ENCODE measurements around the gene SSR1. TPM values are rescaled to one million over a fixed set of nuclear protein-coding genes. Genes with fewer than 3 reads are reported as not detected.

Gene SSR1
- total and polyA plus RNA-seq, 5 experiments from 2014 or later, result 97.5 to 159 (median 136) TPM

DNA sequence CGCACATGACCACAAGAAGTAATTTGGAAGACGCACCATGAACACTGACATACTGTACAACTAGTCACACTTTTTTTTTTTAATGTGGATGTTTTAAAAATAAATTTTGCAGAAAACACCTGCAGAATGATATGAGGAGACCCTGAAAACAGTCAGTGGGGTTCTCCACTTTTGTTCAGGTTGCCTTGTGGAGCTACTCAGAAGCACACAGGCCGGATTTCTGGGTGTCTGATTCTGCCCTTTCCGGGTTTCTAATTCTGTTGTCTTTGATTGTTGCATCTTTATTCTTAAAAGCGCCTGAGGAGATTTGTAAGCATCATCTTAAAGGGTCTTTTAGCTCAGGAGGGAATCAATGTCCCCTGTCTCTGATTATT is 74.5 kb downstream of the SSR1 start:
- H3K36me3 Mint-ChIP-seq, result peaks cover 0 to 57% (median 2%) of the 10 kb centered on the region in 3 donors

DNA sequence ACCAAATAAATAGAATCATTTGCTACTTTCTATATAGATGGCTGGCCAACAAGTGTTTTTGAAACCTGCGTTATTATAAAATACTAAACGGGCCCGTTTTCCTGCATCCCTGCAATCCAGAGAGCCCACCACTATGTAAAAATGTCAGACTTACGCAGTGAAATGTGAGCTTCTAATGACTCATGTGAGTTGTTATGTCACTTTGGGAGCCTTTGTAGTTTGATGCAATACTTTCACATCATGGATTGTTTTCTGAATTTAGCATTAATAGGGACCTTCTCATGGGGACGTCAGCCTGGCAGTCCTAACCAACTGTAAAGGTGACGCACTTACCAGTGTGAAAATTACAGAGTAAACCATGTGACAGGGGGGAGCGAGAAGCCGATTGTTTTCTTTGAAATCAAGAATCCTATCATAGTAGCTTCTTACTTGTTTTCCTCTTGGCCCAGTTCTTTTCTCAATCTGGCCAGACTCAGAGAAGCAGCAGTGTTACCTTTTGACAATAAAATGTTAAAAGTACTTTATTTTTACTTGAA is 75.3 kb downstream of the SSR1 start:
- H3K36me3 Mint-ChIP-seq, result peaks cover 0 to 57% (median 2%) of the 10 kb centered on the region in 3 donors
- ATAC-seq (no peak), DNase-seq (no peak)
- no peaks in the 10 kb centered on the region for H3K27me3 Mint-ChIP-seq
- H3K9me3 Mint-ChIP-seq, result no peaks in the 10 kb centered on the region
- no peak overlapping the region for H3K4me3 Mint-ChIP-seq
- H3K27ac Mint-ChIP-seq, result peak overlapping the region in 2 of 10 donors; percentile 11 to 58
- POLR2A ChIA-PET, result no interaction called here
- peaks cover 13 to 31% (median 25%) of the 10 kb centered on the region in 4 donors for H3K4me1 Mint-ChIP-seq

More for the DNA sequence above, 74.5 kb downstream of the SSR1 start:
- Mint-ChIP-seq H3K9me3 (no peaks in the 10 kb centered on the region), H3K4me1 (peaks cover 19 to 39% (median 32%) of the 10 kb centered on the region in 4 donors), H3K4me3 (no peak overlapping the region), H3K27me3 (no peaks in the 10 kb centered on the region), H3K27ac (peak overlapping the region in 6 of 10 donors; percentile 31 to 76 (median 50))
- no peak for DNase-seq
- POLR2A ChIA-PET, result interaction anchor here (0.6 kb wide), 1 partner anchor 376 kb away, joined by 3 read pairs; no protein-coding TSS in a partner anchor
- no peak for ATAC-seq

DNA sequence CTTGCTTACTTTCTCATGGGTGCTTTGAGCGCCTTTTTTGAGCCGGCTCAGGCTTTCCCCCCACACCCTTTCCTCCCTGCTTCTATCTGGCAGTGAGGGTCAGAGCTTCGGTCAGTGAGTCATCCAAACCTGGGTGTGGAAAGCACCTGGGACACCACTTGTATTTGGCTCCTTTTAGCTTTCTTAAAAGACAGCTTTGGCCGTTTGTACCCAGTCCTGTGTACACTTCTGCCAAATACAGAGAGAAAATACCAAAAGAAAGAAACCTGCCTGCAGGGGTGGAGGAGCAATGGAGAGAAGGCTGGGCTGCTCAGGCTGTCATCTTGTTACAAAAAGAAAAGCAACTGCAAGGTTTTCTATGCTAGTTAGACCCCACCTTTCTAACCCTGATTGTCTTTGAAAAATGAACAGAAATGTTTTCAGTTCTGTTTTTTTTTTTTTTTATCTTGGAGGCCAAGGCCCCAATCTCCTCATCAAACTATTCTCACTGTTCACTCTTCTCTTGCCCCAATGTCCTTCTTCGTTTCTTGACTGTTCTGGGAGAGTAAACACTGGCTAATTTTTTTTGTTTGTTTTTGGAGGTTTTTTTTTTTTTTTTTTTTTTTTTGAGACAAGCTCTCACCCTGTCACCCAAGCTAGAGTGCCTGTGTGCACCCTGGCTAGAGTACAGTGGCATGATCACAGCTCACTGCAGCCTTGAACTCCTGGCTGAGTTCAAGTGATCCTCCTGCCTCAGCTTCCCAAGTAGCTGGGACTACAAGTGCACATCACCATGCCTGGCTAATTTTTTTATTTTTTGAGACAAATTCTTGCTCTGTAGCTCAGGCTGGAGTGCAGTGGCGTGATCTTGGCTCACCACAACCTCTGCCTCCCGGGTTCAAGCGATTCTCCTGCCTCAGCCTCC is 76.4 kb downstream of the SSR1 start:
- no peak for ATAC-seq
- H3K4me3 Mint-ChIP-seq, result no peak overlapping the region
- POLR2A ChIA-PET, result no interaction called here

DNA sequence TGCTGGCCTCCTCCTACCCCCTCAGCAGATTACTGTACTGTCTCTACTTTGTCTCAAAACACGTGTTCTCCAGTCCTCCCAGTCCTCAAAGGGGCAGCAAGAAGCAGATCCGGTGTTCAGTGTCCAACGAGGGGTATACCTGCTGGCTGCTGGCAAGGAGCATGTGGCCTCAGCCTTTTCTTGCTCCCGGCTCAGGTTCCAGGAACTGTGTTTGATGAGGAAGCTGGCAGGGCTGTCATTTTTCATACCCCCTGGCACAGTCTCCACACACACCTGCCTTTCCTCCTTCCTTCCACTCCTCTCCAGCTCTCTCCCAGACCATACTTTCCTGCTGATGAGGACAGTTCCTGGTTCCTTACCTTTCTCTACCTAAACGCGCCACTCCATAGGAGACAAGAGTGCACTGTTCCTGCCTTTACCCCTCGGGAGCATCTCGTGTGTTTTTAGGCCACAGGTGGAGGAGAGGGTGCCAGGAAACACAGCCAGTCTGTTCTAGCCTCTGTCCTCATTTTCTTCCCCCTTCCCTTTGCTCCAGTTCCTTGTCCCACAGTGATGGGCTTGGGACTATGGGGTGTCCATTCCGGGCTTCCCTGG is 77.2 kb downstream of the SSR1 start:
- peaks cover 0 to 69% (median 10%) of the 10 kb centered on the region in 3 donors for H3K36me3 Mint-ChIP-seq
- POLR2A ChIA-PET, result no interaction called here
- no peak for DNase-seq
- no peaks in the 10 kb centered on the region for H3K9me3 Mint-ChIP-seq
- peaks cover 13 to 32% (median 19%) of the 10 kb centered on the region in 4 donors for H3K4me1 Mint-ChIP-seq
- H3K27ac Mint-ChIP-seq, result peak overlapping the region in 7 of 10 donors; percentile 8 to 86 (median 61)
- no peak overlapping the region for H3K4me3 Mint-ChIP-seq
- H3K27me3 Mint-ChIP-seq, result no peaks in the 10 kb centered on the region
- ATAC-seq, result no peak

More for the DNA sequence above, 76.4 kb downstream of the SSR1 start:
- H3K27ac Mint-ChIP-seq, result peak overlapping the region in 7 of 10 donors; percentile 14 to 86 (median 44)
- peaks cover 0 to 68% (median 8%) of the 10 kb centered on the region in 3 donors for H3K36me3 Mint-ChIP-seq
- no peak for DNase-seq
- H3K4me1 Mint-ChIP-seq, result peaks cover 13 to 31% (median 25%) of the 10 kb centered on the region in 4 donors
- H3K9me3 Mint-ChIP-seq, result no peaks in the 10 kb centered on the region
- no peaks in the 10 kb centered on the region for H3K27me3 Mint-ChIP-seq

DNA sequence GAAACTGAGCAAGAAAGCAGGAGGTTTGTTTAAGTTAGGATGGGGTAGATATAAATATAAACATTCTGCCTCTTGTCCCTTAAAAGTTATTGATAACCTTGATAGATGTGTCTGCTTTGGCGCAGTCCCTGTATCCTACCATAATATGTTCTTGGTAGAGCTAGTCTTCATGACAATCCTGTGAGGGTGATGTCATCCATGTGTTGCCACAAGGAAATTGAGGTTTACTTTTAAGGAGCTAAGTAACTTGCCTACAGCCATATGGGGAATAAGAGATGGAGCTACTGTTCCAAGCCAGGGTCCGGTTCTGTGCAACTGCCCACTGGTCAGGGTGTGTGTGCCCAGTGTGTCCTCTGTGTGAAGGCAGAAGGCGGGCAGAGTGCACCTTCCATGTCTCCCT is 78.5 kb downstream of the SSR1 start:
- ATAC-seq (no peak), DNase-seq (no peak)
- H3K27me3 Mint-ChIP-seq, result no peaks in the 10 kb centered on the region
- H3K36me3 Mint-ChIP-seq, result peaks cover 0 to 70% (median 12%) of the 10 kb centered on the region in 3 donors
- H3K9me3 Mint-ChIP-seq, result no peaks in the 10 kb centered on the region
- no peak overlapping the region for H3K4me3 Mint-ChIP-seq
- peaks cover 15 to 32% (median 19%) of the 10 kb centered on the region in 4 donors for H3K4me1 Mint-ChIP-seq
- H3K27ac Mint-ChIP-seq, result peak overlapping the region in 5 of 10 donors; percentile 50 to 87 (median 65)
- POLR2A ChIA-PET, result interaction anchor here (0.6 kb wide), 1 partner anchor 576 kb away, joined by 3 read pairs; no protein-coding TSS in a partner anchor

DNA sequence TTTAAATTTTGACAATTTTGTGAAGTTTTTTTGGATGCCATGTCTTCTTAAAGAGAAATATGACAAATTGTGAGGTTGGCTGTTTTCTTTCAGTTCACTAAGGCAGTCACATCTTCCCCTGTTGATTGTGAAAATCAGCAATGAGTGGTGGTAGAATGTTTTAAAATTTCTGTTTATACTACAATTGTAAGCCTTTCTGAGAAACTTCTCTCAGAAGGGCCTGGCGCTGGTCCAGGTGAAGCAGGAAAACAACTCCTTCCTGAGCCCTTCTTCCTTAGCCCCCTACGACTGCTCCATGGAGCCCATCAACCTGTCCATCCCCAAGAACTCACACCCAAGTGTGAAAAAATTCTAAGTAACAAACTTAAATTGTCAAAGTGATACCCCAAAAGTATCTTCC is 80.6 kb downstream of the SSR1 start:
- H3K27me3 Mint-ChIP-seq, result no peaks in the 10 kb centered on the region
- POLR2A ChIA-PET, result no interaction called here
- H3K27ac Mint-ChIP-seq, result peak overlapping the region in 5 of 10 donors; percentile 38 to 76 (median 61)
- peak overlapping the region in 1 of 10 donors; percentile 45 for H3K4me3 Mint-ChIP-seq
- H3K36me3 Mint-ChIP-seq, result peaks cover 0 to 85% (median 24%) of the 10 kb centered on the region in 3 donors
- H3K4me1 Mint-ChIP-seq, result peaks cover 6 to 27% (median 14%) of the 10 kb centered on the region in 4 donors
- no peaks in the 10 kb centered on the region for H3K9me3 Mint-ChIP-seq
- DNase-seq, result no peak
- ATAC-seq, result no peak

DNA sequence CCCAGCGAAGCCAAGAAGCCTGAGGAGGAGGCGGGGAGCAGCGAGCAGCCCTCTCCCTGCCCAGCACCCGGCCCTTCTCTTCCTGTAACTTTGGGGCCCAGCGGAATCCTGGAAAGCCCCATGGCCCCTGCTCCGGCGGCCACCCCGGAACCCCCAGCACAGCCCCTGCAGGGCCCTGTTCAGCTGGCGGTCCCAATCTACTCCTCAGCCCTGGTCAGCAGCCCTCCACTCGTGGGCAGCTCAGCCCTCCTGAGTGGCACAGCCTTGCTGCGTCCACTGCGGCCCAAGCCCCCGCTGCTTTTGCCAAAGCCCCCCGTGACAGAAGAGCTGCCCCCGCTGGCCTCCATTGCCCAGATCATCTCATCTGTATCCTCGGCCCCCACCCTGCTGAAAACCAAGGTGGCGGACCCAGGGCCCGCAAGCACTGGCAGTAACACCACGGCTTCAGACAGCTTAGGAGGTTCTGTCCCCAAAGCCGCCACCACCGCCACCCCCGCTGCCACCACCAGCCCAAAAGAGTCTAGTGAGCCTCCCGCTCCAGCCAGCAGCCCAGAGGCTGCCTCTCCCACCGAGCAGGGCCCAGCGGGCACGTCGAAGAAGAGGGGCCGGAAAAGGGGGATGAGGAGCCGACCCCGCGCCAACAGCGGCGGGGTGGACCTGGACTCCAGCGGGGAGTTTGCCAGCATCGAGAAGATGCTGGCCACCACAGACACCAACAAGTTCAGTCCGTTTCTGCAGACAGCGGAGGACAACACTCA is 81.9 kb downstream of the SSR1 start:
- H3K27me3 Mint-ChIP-seq, result no peaks in the 10 kb centered on the region
- no peak for DNase-seq
- no peaks in the 10 kb centered on the region for H3K9me3 Mint-ChIP-seq
- H3K4me1 Mint-ChIP-seq, result peaks cover 6 to 21% (median 14%) of the 10 kb centered on the region in 4 donors
- ATAC-seq, result no peak
- no peak overlapping the region for H3K4me3 Mint-ChIP-seq
- POLR2A ChIA-PET, result no interaction called here
- H3K36me3 Mint-ChIP-seq, result peaks cover 0 to 90% (median 30%) of the 10 kb centered on the region in 3 donors
- H3K27ac Mint-ChIP-seq, result no peak overlapping the region

DNA sequence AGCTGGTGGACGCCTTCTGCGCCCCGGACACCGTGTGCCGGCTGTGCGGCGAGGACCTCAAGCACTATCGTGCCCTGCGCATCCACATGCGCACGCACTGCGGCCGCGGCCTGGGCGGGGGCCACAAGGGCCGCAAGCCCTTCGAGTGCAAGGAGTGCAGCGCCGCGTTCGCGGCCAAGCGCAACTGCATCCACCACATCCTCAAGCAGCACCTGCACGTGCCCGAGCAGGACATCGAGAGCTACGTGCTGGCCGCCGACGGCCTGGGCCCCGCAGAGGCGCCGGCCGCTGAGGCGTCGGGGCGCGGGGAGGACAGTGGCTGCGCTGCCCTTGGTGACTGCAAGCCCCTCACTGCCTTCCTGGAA is 82.7 kb downstream of the SSR1 start:
- Mint-ChIP-seq H3K36me3 (peaks cover 0 to 90% (median 32%) of the 10 kb centered on the region in 3 donors), H3K4me1 (peaks cover 6 to 21% (median 11%) of the 10 kb centered on the region in 4 donors), H3K27me3 (no peaks in the 10 kb centered on the region)

DNA sequence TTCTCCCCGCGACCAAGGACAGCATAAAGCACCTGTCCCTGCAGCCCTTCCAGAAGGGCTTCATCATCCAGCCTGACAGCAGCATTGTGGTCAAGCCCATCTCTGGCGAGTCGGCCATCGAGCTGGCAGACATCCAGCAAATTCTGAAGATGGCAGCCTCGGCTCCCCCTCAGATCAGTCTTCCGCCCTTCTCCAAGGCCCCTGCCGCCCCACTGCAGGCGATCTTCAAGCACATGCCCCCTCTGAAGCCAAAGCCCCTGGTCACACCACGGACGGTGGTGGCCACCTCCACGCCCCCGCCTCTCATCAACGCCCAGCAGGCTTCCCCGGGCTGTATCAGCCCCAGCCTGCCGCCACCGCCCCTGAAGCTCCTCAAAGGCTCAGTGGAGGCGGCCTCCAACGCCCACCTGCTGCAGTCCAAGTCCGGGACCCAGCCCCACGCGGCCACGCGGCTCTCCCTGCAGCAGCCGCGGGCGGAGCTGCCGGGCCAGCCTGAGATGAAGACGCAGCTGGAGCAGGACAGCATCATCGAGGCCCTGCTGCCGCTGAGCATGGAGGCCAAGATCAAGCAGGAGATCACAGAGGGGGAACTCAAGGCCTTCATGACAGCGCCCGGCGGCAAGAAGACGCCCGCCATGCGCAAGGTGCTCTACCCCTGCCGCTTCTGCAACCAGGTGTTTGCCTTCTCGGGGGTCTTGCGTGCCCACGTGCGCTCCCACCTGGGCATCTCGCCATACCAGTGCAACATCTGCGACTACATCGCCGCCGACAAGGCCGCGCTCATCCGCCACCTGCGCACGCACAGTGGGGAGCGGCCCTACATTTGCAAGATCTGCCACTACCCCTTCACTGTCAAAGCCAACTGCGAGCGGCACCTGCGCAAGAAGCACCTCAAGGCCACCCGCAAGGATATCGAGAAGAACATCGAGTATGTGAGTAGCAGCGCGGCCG is 83.3 kb downstream of the SSR1 start:
- peak overlapping the region in 2 of 10 donors; percentile 34 to 79 for H3K27ac Mint-ChIP-seq
- peaks cover 0 to 90% (median 31%) of the 10 kb centered on the region in 3 donors for H3K36me3 Mint-ChIP-seq
- H3K9me3 Mint-ChIP-seq, result no peaks in the 10 kb centered on the region
- H3K27me3 Mint-ChIP-seq, result no peaks in the 10 kb centered on the region
- ATAC-seq (no peak), DNase-seq (no peak)
- no peak overlapping the region for H3K4me3 Mint-ChIP-seq
- POLR2A ChIA-PET, result no interaction called here
- peaks cover 9 to 21% (median 11%) of the 10 kb centered on the region in 4 donors for H3K4me1 Mint-ChIP-seq

More for the DNA sequence above, 82.7 kb downstream of the SSR1 start:
- H3K9me3 Mint-ChIP-seq, result no peaks in the 10 kb centered on the region
- POLR2A ChIA-PET, result no interaction called here
- no peak for DNase-seq
- no peak for ATAC-seq
- H3K4me3 Mint-ChIP-seq, result no peak overlapping the region
- no peak overlapping the region for H3K27ac Mint-ChIP-seq

DNA sequence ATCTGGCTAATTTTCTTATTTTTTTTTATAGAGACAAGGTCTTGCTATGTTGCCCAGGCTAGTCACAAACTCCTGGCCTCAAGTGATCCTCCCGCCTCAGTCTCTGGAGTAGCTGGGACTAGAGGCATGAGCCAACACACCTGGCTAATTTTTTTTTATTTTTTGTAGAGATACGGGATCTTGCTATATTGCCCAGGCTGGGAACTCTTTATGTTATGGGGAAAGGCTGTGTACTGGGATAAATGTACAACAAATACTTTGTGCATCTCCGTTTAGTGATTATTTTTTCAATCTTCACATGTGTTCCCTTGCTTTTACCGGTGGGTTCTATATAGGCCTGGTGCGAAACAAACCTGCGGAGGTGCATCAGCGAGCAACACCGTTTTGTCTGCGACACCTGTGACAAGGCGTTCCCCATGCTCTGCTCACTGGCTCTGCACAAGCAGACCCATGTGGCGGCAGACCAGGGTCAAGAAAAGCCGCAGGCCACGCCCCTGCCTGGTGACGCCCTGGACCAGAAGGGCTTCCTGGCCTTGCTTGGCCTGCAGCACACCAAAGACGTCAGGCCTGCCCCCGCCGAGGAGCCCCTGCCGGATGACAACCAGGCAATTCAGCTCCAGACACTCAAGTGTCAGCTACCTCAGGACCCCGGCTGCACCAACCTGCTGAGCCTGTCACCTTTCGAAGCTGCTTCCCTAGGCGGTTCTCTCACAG is 84.2 kb downstream of the SSR1 start:
- POLR2A ChIA-PET, result no interaction called here
- H3K4me3 Mint-ChIP-seq, result no peak overlapping the region
- no peak for DNase-seq
- no peak for ATAC-seq
- H3K27me3 Mint-ChIP-seq, result no peaks in the 10 kb centered on the region
- H3K4me1 Mint-ChIP-seq, result peaks cover 9 to 18% (median 15%) of the 10 kb centered on the region in 4 donors
- H3K9me3 Mint-ChIP-seq, result no peaks in the 10 kb centered on the region
- H3K36me3 Mint-ChIP-seq, result peaks cover 0 to 87% (median 33%) of the 10 kb centered on the region in 3 donors
- H3K27ac Mint-ChIP-seq, result no peak overlapping the region

DNA sequence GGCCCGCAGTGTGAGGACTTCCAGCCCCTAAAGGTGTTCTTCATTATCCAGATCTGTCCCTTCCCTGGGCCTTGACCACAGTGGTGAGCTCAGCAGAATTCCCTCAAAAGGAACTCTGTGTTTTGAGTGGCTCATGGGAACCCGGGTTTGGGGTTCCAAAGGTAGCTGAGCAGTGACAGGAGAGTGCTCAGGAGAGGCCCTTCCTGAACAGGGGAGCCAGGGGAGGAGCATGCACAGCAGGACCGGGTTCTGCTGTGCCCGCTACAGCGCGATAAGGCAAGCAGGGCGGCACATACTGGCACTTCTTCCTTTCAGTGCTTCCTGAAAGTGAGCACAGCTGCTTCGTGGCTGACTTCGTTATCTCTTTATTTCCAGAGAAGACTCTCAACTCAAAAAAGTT is 88.3 kb downstream of the SSR1 start:
- Mint-ChIP-seq H3K36me3 (peaks cover 0 to 90% (median 23%) of the 10 kb centered on the region in 3 donors), H3K4me3 (no peak overlapping the region), H3K27ac (peak overlapping the region; percentile 25 to 86 (median 70)), H3K27me3 (no peaks in the 10 kb centered on the region), H3K9me3 (no peaks in the 10 kb centered on the region), H3K4me1 (peaks cover 3 to 7% (median 5%) of the 10 kb centered on the region in 4 donors)
- POLR2A ChIA-PET, result no interaction called here
- ATAC-seq (no peak), DNase-seq (no peak)

All from naive thymus-derived CD8-positive, alpha-beta T cell (primary cell).